ENCODE results near the gene CFAP299.

DNA sequence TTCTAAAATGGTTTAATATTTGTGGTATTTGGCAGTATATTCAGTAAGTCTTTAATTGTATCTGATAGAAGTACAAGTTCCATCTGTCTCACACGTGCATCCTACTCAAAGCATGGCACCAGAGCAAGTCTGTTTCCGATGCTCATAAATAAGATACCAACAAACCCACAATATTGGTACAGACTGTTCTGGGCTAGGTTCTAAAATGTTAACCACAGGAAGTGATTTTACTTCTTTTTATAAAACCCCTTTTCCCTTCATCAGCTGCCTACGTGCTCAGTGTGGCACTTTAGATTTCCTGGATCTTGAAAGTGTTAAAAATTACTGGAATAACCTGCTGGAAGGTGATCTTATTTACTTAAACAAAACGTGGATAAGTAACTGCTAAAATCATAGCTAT is 165.1 kb downstream of the CFAP299 start:
- TF ChIP-seq, protein P1, sequence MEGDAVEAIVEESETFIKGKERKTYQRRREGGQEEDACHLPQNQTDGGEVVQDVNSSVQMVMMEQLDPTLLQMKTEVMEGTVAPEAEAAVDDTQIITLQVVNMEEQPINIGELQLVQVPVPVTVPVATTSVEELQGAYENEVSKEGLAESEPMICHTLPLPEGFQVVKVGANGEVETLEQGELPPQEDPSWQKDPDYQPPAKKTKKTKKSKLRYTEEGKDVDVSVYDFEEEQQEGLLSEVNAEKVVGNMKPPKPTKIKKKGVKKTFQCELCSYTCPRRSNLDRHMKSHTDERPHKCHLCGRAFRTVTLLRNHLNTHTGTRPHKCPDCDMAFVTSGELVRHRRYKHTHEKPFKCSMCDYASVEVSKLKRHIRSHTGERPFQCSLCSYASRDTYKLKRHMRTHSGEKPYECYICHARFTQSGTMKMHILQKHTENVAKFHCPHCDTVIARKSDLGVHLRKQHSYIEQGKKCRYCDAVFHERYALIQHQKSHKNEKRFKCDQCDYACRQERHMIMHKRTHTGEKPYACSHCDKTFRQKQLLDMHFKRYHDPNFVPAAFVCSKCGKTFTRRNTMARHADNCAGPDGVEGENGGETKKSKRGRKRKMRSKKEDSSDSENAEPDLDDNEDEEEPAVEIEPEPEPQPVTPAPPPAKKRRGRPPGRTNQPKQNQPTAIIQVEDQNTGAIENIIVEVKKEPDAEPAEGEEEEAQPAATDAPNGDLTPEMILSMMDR (conservative IDR thresholded peaks at IDR 0.05), result no peak
- TF ChIP-seq EZH2 (IDR thresholded peaks at IDR 0.05; ENCODE audit: low read depth), result no peak
